HTR-8/SVneo (cell line): ENCODE measurements around the gene TTLL11.
"Not testable (repeated sequence)": the region's sequence is repeated elsewhere in the genome, so short reads cannot be mapped to it uniquely, and the experiment has no call there.

Experiments
- DNase-seq: peaks from one replicate; pipeline ENCODE4 v3.0.0; 2011; ENCODE audit warnings: low spot score, mixed read lengths; ENCODE audit not compliant: insufficient read length
- FAIRE-seq: peaks from 2 replicates; lab custom pipeline; 2011; peaks lifted over from hg19 to GRCh38; lab: Jason Lieb, UNC

The TTLL11 gene

GRCh38 chr9:122088880-122089706, 4.0 kb downstream of the TTLL11 start:
- DNase-seq = no peak

GRCh38 chr9:122087406-122088200, 5.5 kb downstream of the TTLL11 start:
- no peak for DNase-seq
- no peak for FAIRE-seq

More at GRCh38 chr9:122088880-122089706, 4.0 kb downstream of the TTLL11 start:
- no peak for FAIRE-seq

GRCh38 chr9:122086873-122087272, 6.2 kb downstream of the TTLL11 start:
- FAIRE-seq = no peak
- DNase-seq = no peak

- FAIRE-seq (no peak), DNase-seq (no peak)
Observed at GRCh38 chr9:122085260-122085659, 7.8 kb downstream of the TTLL11 start.

GRCh38 chr9:122084026-122084675, 9.0 kb downstream of the TTLL11 start:
- DNase-seq (no peak), FAIRE-seq (no peak)

GRCh38 chr9:122080986-122081385, 12.1 kb downstream of the TTLL11 start:
- FAIRE-seq (no peak), DNase-seq (no peak)

GRCh38 chr9:122078557-122078956, 14.6 kb downstream of the TTLL11 start:
- no peak for FAIRE-seq
- no peak for DNase-seq

- DNase-seq = no peak
- no peak for FAIRE-seq
Observed at GRCh38 chr9:122076773-122077172, 16.3 kb downstream of the TTLL11 start.

GRCh38 chr9:122076117-122076516, 17.0 kb downstream of the TTLL11 start:
- FAIRE-seq (no peak), DNase-seq (no peak)

- no peak for DNase-seq
- no peak for FAIRE-seq
Observed at GRCh38 chr9:122075135-122076030, 17.7 kb downstream of the TTLL11 start.

- DNase-seq (no peak), FAIRE-seq (no peak)
Observed at GRCh38 chr9:122071715-122072114, 21.4 kb downstream of the TTLL11 start.

GRCh38 chr9:122070728-122071515, 22.2 kb downstream of the TTLL11 start:
- no peak for DNase-seq
- no peak for FAIRE-seq

- not testable (repeated sequence) for FAIRE-seq, DNase-seq
Observed at GRCh38 chr9:122066680-122067079, 26.4 kb downstream of the TTLL11 start.

GRCh38 chr9:122065923-122066629, 27.0 kb downstream of the TTLL11 start:
- FAIRE-seq = no peak
- DNase-seq = no peak

GRCh38 chr9:122060481-122060880, 32.6 kb downstream of the TTLL11 start:
- DNase-seq (no peak), FAIRE-seq (no peak)

- DNase-seq (no peak), FAIRE-seq (no peak)
Observed at GRCh38 chr9:122059955-122060324, 33.2 kb downstream of the TTLL11 start.

GRCh38 chr9:122059214-122059954, 33.7 kb downstream of the TTLL11 start:
- FAIRE-seq (no peak), DNase-seq (no peak)

GRCh38 chr9:122058709-122059108, 34.4 kb downstream of the TTLL11 start:
- no peak for DNase-seq
- FAIRE-seq = no peak
